ENCODE measurements around the gene ZBED4.

- TF ChIP-seq EZH2 (IDR thresholded peaks at IDR 0.05) (no peak), POLR2AphosphoS5 (IDR thresholded peaks at IDR 0.05; ENCODE audit: low read depth, low read length) (no peak), SP1 (IDR thresholded peaks at IDR 0.05; ENCODE audit: low read depth) (no peak), RAD21 (IDR thresholded peaks at IDR 0.05; ENCODE audit: low read depth) (no peak)
These were observed 27.6 kb upstream of the ZBED4 start for GRCh38 chr22:49825944-49826602.
